Measurements from ENCODE around the gene DMRTB1. TPM values are rescaled to one million over a fixed set of nuclear protein-coding genes. Genes with fewer than 3 reads are reported as not detected.

The DMRTB1 gene
- total RNA-seq (2011; cell fraction: chromatin; rRNA removed; ENCODE audit: low replicate concordance): not detected in 2 replicates
- not detected in 2 replicates for total RNA-seq (2011; cell fraction: nucleolus; rRNA removed)
- total RNA-seq (2011; cell fraction: nucleoplasm; rRNA removed): not detected in 2 replicates
- 0.20 and 0.27 TPM in 2 replicates for total RNA-seq (2014; rRNA removed)
- total RNA-seq (2014; rRNA removed; fragmentation: Illumina TruSeq; extraction: Trizol): 0.13 TPM in 1 of 2 replicates, not detected in the other
- 0.11 TPM in 1 of 2 replicates, not detected in the other for total RNA-seq (2015; rRNA removed; fragmentation: Illumina TruSeq; extraction: Trizol)
- 0.11 and 0.35 TPM in 2 replicates for total RNA-seq (2021)
- not detected in 2 replicates for polyA plus RNA-seq (2011; rRNA removed)
- polyA plus RNA-seq (2011; cell fraction: cytosol; rRNA removed): 0.07 TPM in 1 of 2 replicates, not detected in the other
- polyA plus RNA-seq (2011; cell fraction: nucleus; rRNA removed): not detected in 2 replicates
- 0.10 and 0.28 TPM in 2 replicates for polyA plus RNA-seq (2012)
- polyA plus RNA-seq (2014; fragmentation: Illumina TruSeq; extraction: Trizol): 0.12 and 0.16 TPM in 2 replicates
- polyA plus RNA-seq (2014; fragmentation: Nextera tagmentation; extraction: Ambion mirVana): under 1 TPM; 0.06 TPM
- 0.09 and 0.27 TPM in 2 replicates for polyA plus RNA-seq (2014; rRNA removed)
- polyA minus RNA-seq (2011; rRNA and poly(A)+ RNA removed): not detected in 2 replicates
- not detected in 2 replicates for polyA minus RNA-seq (2011; cell fraction: cytosol; rRNA and poly(A)+ RNA removed)
- polyA minus RNA-seq (2011; cell fraction: nucleus; rRNA and poly(A)+ RNA removed): not detected in 2 replicates
- percentile 10 among the genes with signal in this experiment for Bru-seq, nascent RNA
- BruChase-seq, experiment 1, labeled RNA remaining after a 2-hour chase: not detected
- not detected for BruChase-seq, experiment 2, labeled RNA remaining after a 6-hour chase
- long read RNA-seq, experiment 1: 0 reads
- long read RNA-seq, experiment 2, partial matches to known transcripts: 1 of 2 reads
- long read RNA-seq, experiment 2, other reads (novel, unspliced or antisense): 1 of 2 reads
- long read RNA-seq, experiment 3: 0 reads

DNA sequence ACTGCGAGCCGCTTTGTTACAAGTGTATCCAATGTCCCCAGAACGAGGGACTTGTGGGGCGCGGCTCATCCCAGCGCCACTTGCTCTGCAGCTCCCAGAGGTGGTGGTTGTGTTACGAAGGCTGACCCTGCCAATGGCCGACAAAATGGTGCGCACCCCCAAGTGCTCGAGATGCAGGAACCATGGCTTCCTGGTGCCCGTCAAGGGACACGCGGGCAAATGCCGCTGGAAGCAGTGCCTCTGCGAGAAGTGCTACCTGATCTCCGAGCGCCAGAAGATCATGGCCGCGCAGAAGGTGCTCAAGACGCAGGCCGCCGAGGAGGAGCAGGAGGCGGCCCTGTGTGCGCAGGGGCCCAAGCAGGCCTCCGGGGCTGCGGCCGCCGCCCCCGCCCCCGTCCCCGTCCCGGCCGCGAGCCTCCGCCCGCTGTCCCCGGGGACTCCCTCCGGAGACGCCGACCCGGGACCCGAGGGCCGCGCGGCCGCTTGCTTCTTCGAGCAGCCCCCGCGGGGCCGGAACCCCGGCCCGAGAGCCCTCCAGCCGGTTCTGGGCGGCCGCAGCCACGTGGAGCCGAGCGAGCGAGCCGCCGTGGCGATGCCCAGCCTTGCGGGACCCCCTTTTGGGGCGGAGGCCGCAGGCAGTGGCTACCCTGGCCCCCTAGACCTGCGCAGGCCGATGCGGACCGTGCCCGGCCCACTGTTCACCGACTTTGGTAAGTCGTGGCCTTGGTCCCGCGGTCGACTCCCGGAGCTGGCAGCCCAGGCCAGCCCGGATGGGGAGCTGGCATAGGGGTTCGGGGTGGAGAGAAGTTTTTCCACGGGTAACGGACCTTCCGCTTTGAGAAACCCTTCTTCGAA lies at the start of gene DMRTB1:
TSS of gene DMRTB1 (plus strand) at position 79 of the 855 bp plus-strand sequence. CDS start at position 134, 55 bp downstream.
- POLR2A ChIA-PET: interaction anchor here (0.8 kb wide), 1 partner anchor 29 kb away, joined by 4 read pairs; no protein-coding TSS in a partner anchor
- Histone ChIP-seq H3K79me2 (ENCODE audit: control insufficient read depth, insufficient read depth, low read length) (no peaks in the 10 kb centered on the region), H3K9me3 (replicated peaks; ENCODE audit: control insufficient read depth, insufficient read depth, low read depth, low read length) (0 out of 2 replicates have a peak, but pooled peaks cover 2% of the 10 kb centered on the region), H4K20me1 (replicated peaks; ENCODE audit: control insufficient read depth, insufficient read depth, low read length) (no peaks in the 10 kb centered on the region), H3K36me3 (ENCODE audit: control insufficient read depth, insufficient read depth, low read length) (no peaks in the 10 kb centered on the region), H3K27ac (ENCODE audit: extremely low read depth, low read depth, low read length) (peak within 1 kb of the TSS; percentile 55; the same call in 1 of the 3 replicates), H3K27me3 (ENCODE audit: control insufficient read depth in 2 of 2, insufficient read depth in 2 of 2, low read length in 2 of 2) (peaks cover 20 to 45% of the 10 kb centered on the region in 2 experiments; a peak in 4 of 5 replicates), H3K9ac (ENCODE audit: insufficient read depth in 1 of 2, low read depth in 2 of 2, low read length in 2 of 2) (no peak within 1 kb of the TSS), H3K4me3 (no peak within 1 kb of the TSS), H3K4me2 (ENCODE audit: insufficient read depth, low read length) (peak within 1 kb of the TSS; percentile 26), H3K4me1 (replicated peaks in 1 of 2; ENCODE audit: control insufficient read depth in 2 of 2, insufficient read depth in 2 of 2, low read length in 2 of 2) (peaks cover 0 to 20% of the 10 kb centered on the region in 2 experiments; a peak in 3 of 5 replicates), H3K9me1 (ENCODE audit: control insufficient read depth, insufficient read depth, low read length) (no peaks in the 10 kb centered on the region), H2AFZ (ENCODE audit: low read depth, low read length) (peak within 1 kb of the TSS; percentile 92)
- no peak for FAIRE-seq
- in situ Hi-C loops (cut with MboI): no loop called here
- no peak for TF ChIP-seq GATAD2B (IDR thresholded peaks at IDR 0.05; ENCODE audit: borderline replicate concordance)
- 0 out of 2 replicates have a peak, but pooled peaks have one; percentile 41 for TF ChIP-seq RBFOX2 (IDR thresholded peaks at IDR 0.05; ENCODE audit: low read depth, low read length)
- TF ChIP-seq POLR2G (IDR thresholded peaks at IDR 0.05; ENCODE audit: low read depth, low read length): peak; percentile 31; the same call in 1 of the 2 replicates
- TF ChIP-seq PTRF (tag; IDR thresholded peaks at IDR 0.05): no peak
- no TSS peak for BruUV-seq (replicated peaks)
- CTCF ChIA-PET (ENCODE audit: low intra/inter-chr PET ratio): interaction anchor here (0.6 kb wide), 1 partner anchor 21 kb away, joined by 3 read pairs; no protein-coding TSS in a partner anchor
- 81% methylated on average over 50 of the region's 82 CpGs for WGBS (ENCODE audit: insufficient coverage, low coverage, missing lambda C conversion rate)
- DNase-seq (ENCODE audit: extremely low read depth in 1 of 4, low spot score in 3 of 4): no peak
- intact Hi-C loops (cut with micrococcal nuclease): no loop called here
- ATAC-seq: no peak

Measured in K562 (cell line).